GM23338 (cell line): Measurements from ENCODE around the gene STRA8. TPM values are rescaled to one million over a fixed set of nuclear protein-coding genes. Genes with fewer than 3 reads are reported as not detected.

ENCODE experiments used
- ATAC-seq: fragments of 200-7000 bp; cut with Tn5 transposase; 3 replicates; pipeline ENCODE4 v1.9.1; 2020
- DNase-seq: peaks from one replicate; pipeline ENCODE4 v3.0.0-alpha.2; 2015; ENCODE audit warnings: low spot score
- H2AFZ ChIP-seq: fragments of 200-600 bp; sonication (generic); 2 replicates; pipeline ENCODE4 v1.8.0; 2016; ENCODE audit warnings: antibody characterized with exemption, mild to moderate bottlenecking, moderate library complexity
- H3F3A ChIP-seq: fragments of 200-600 bp; sonication (generic); replicated peaks from 2 replicates; pipeline ENCODE4 v1.8.0; 2017; ENCODE audit warnings: antibody characterized with exemption, mixed run types, low read depth
- H3K27ac ChIP-seq: fragments of 200-600 bp; sonication (generic); 2 replicates; pipeline ENCODE4 v1.6.1; 2016; ENCODE audit warnings: low read depth
- H3K27me3 ChIP-seq: fragments of 200-600 bp; sonication (generic); 2 replicates; pipeline ENCODE4 v1.8.0; 2016; ENCODE audit warnings: mild to moderate bottlenecking, mixed run types, moderate library complexity; ENCODE audit not compliant: insufficient read depth
- H3K36me3 ChIP-seq: fragments of 200-600 bp; sonication (generic); 2 replicates; pipeline ENCODE4 v1.8.0; 2016; ENCODE audit warnings: mild to moderate bottlenecking; ENCODE audit not compliant: insufficient read depth
- H3K4me1 ChIP-seq: fragments of 200-600 bp; sonication (generic); 2 replicates; pipeline ENCODE4 v1.8.0; 2016; ENCODE audit warnings: mild to moderate bottlenecking, moderate library complexity; ENCODE audit not compliant: insufficient read depth
- H3K4me2 ChIP-seq: fragments of 200-600 bp; sonication (generic); 2 replicates; pipeline ENCODE4 v1.7.1; 2017; ENCODE audit warnings: mixed run types
- H3K4me3 ChIP-seq: fragments of 200-600 bp; sonication (generic); 2 replicates; pipeline ENCODE4 v1.6.1; 2016; ENCODE audit warnings: mixed run types
- H3K79me2 ChIP-seq: fragments of 200-600 bp; sonication (generic); replicated peaks from 2 replicates; pipeline ENCODE4 v1.8.0; 2017; ENCODE audit warnings: mild to moderate bottlenecking; ENCODE audit not compliant: insufficient read depth
- H3K9me2 ChIP-seq: fragments of 200-600 bp; sonication (generic); 2 replicates; pipeline ENCODE4 v1.8.0; 2017; ENCODE audit not compliant: insufficient read depth
- H4K20me1 ChIP-seq: fragments of 200-600 bp; sonication (generic); replicated peaks from 2 replicates; pipeline ENCODE4 v1.8.0; 2017; ENCODE audit warnings: mild to moderate bottlenecking; ENCODE audit not compliant: insufficient read depth
- H3K27ac Mint-ChIP-seq: 2 replicates; pipeline ENCODE4 v1.8.0; 2020; ENCODE audit warnings: inconsistent platforms, mild to moderate bottlenecking, moderate library complexity, mixed read lengths
- H3K27me3 Mint-ChIP-seq: 3 replicates; pipeline ENCODE4 v1.8.0; 2022; ENCODE audit warnings: low read depth, mild to moderate bottlenecking, moderate library complexity, mixed read lengths, inconsistent platforms; ENCODE audit not compliant: insufficient read depth, poor library complexity
- H3K36me3 Mint-ChIP-seq: 3 replicates; pipeline ENCODE4 v1.8.0; 2021; ENCODE audit warnings: low read depth, mild to moderate bottlenecking, inconsistent platforms, moderate library complexity, mixed read lengths
- H3K4me1 Mint-ChIP-seq: 3 replicates; pipeline ENCODE4 v1.8.0; 2020; ENCODE audit warnings: mild to moderate bottlenecking, inconsistent platforms, mixed read lengths
- H3K4me3 Mint-ChIP-seq: 3 replicates; pipeline ENCODE4 v1.8.0; 2021; ENCODE audit warnings: moderate library complexity, mild to moderate bottlenecking, inconsistent platforms, mixed read lengths
- H3K9me3 Mint-ChIP-seq: 3 replicates; pipeline ENCODE4 v1.8.0; 2020; ENCODE audit warnings: moderate library complexity, mild to moderate bottlenecking, inconsistent platforms, mixed read lengths
- CREB1 ChIP-seq: fragments of 250-450 bp; sonication (Bioruptor Pico); IDR thresholded peaks from 2 replicates; pipeline ENCODE4 v1.5.0; 2020; ENCODE audit warnings: low read depth, mild to moderate bottlenecking, moderate library complexity
- CTCF ChIP-seq, 2 experiments: fragments of 200-600 bp in 1 of 2; sonication (generic) in 1 of 2; conservative IDR thresholded peaks; 2 replicates each; pipeline versions ENCODE4 v1.5.1 to v1.6.1; 2016 to 2017; ENCODE audit warnings: antibody characterized with exemption in 2 of 2, low read depth in 2 of 2, mild to moderate bottlenecking in 2 of 2, moderate library complexity in 1 of 2
- ETS1 ChIP-seq: IDR thresholded peaks from 2 replicates; pipeline ENCODE4 v1.6.1; 2016; ENCODE audit warnings: antibody characterized with exemption
- EZH2 ChIP-seq: fragments of 200-600 bp; sonication (generic); IDR thresholded peaks from one replicate; pipeline ENCODE4 v1.8.0; 2017; ENCODE audit warnings: antibody characterized with exemption, mild to moderate bottlenecking, low read depth; ENCODE audit not compliant: unreplicated experiment
- JUNB ChIP-seq: IDR thresholded peaks from one replicate; pipeline ENCODE4 v1.6.1; 2016; ENCODE audit warnings: antibody characterized with exemption; ENCODE audit not compliant: unreplicated experiment
- NANOG ChIP-seq: IDR thresholded peaks from 2 replicates; pipeline ENCODE4 v1.6.1; 2016; ENCODE audit warnings: antibody characterized with exemption, borderline replicate concordance
- POLR2AphosphoS5 ChIP-seq: IDR thresholded peaks from 2 replicates; pipeline ENCODE4 v1.6.1; 2016; ENCODE audit warnings: antibody characterized with exemption, low read depth
- REST ChIP-seq: IDR thresholded peaks from one replicate; pipeline ENCODE4 v1.6.1; 2018; ENCODE audit warnings: antibody characterized with exemption; ENCODE audit not compliant: unreplicated experiment
- STAT1 ChIP-seq: IDR thresholded peaks from one replicate; pipeline ENCODE4 v1.6.1; 2016; ENCODE audit warnings: antibody characterized with exemption; ENCODE audit not compliant: unreplicated experiment
- ZNF114 ChIP-seq: fragments of 250-450 bp; sonication (Bioruptor Pico); IDR thresholded peaks from 2 replicates; pipeline ENCODE4 v1.5.0; 2020; ENCODE audit warnings: mild to moderate bottlenecking, moderate library complexity
- ZNF462 ChIP-seq: fragments of 250-450 bp; sonication (Bioruptor Pico); IDR thresholded peaks from 2 replicates; pipeline ENCODE4 v1.5.0; 2020; ENCODE audit warnings: mild to moderate bottlenecking, moderate library complexity
- polyA plus RNA-seq: library from polyadenylated mRNA; unstranded; fragments of >200 nt; fragmentation: Nextera tagmentation; extraction: Ambion mirVana; gene quantifications from 2 replicates; pipeline ENCODE4 v1.2.1, GENCODE V29; 2016
- total RNA-seq: library from RNA; depleted of rRNA; stranded (reverse); fragments of >200 nt; shearing (Covaris generic); gene quantifications from 2 replicates; pipeline ENCODE4 v1.2.3, GENCODE V29; 2014

The STRA8 gene
- total and polyA plus RNA-seq, 2 experiments from 2014 or later = not detected

- TF ChIP-seq REST (no peak), NANOG (no peak), POLR2AphosphoS5 (no peak), STAT1 (no peak)
Measured at GRCh38 chr7:135286876-135287275, 53.2 kb downstream of the STRA8 start (continued).

- Mint-ChIP-seq H3K9me3 (peaks cover 5% of the 10 kb centered on the region; the same call in 2 of the 3 replicates), H3K27ac (no peak overlapping the region), H3K27me3 (no peaks in the 10 kb centered on the region), H3K36me3 (no peaks in the 10 kb centered on the region), H3K4me1 (no peaks in the 10 kb centered on the region), H3K4me3 (no peak overlapping the region)
- Histone ChIP-seq H2AFZ (no peak overlapping the region; the same call in 1 of the 2 replicates), H3K27me3 (no peaks in the 10 kb centered on the region), H4K20me1 (no peaks in the 10 kb centered on the region), H3K27ac (no peak overlapping the region), H3K4me3 (no peak overlapping the region), H3K79me2 (no peaks in the 10 kb centered on the region), H3K4me2 (no peak overlapping the region), H3K9me2 (no peaks in the 10 kb centered on the region), H3K4me1 (no peaks in the 10 kb centered on the region), H3K36me3 (no peaks in the 10 kb centered on the region), H3F3A (no peaks in the 10 kb centered on the region)
- DNase-seq = no peak
- no peak for ATAC-seq
- TF ChIP-seq CTCF (conservative IDR thresholded peaks at IDR 0.05; ENCODE audit: low read depth in 2 of 2) (no peak), ETS1 (no peak), JUNB (no peak), ZNF114 (no peak), ZNF462 (CRISPR knock-in tag) (no peak), CREB1 (CRISPR knock-in tag) (no peak), EZH2 (no peak)
Measured at GRCh38 chr7:135290594-135290993, 57.0 kb downstream of the STRA8 start.
